ENCODE measurements around the gene ERAS.
"Not testable (repeated sequence)": the region's sequence is repeated elsewhere in the genome, so short reads cannot be mapped to it uniquely, and the experiment has no call there.

Gene ERAS

GRCh38 chrX:48800574-48801279 is 25.6 kb upstream of the ERAS start:
- no peak for DNase-seq

- DNase-seq, result peak; percentile 99
These were observed 24.8 kb upstream of the ERAS start, which contains the start of gene HDAC6 for GRCh38 chrX:48801280-48802088. Gene HDAC6, plus strand, starts transcription at chrX:48802067. Its CDS starts 626 bp downstream, at chrX:48802693.

- peak; percentile 77 for DNase-seq
These were observed 24.0 kb upstream of the ERAS start for GRCh38 chrX:48802089-48802904.

GRCh38 chrX:48802905-48803200 is 23.5 kb upstream of the ERAS start:
- DNase-seq, result no peak

- no peak for DNase-seq
These were observed 20.2 kb upstream of the ERAS start for GRCh38 chrX:48806081-48806480.

GRCh38 chrX:48813644-48814043 is 12.7 kb upstream of the ERAS start:
- no peak for DNase-seq

GRCh38 chrX:48814722-48815121 is 11.6 kb upstream of the ERAS start:
- DNase-seq, result no peak

- no peak for DNase-seq
These were observed 11.0 kb upstream of the ERAS start for GRCh38 chrX:48815266-48815665.

GRCh38 chrX:48816014-48816810 is 10.1 kb upstream of the ERAS start:
- DNase-seq, result no peak

- DNase-seq, result no peak
These were observed 8.2 kb upstream of the ERAS start for GRCh38 chrX:48818098-48818497.

GRCh38 chrX:48818866-48819265 is 7.4 kb upstream of the ERAS start:
- no peak for DNase-seq

GRCh38 chrX:48819394-48819793 is 6.9 kb upstream of the ERAS start:
- DNase-seq, result not testable (repeated sequence)

- DNase-seq, result no peak
These were observed 3.3 kb upstream of the ERAS start for GRCh38 chrX:48823053-48823452.

- no peak for DNase-seq
These were observed 2.2 kb upstream of the ERAS start for GRCh38 chrX:48824066-48824465.

- no peak for DNase-seq
These were observed 752 bp downstream of the ERAS start for GRCh38 chrX:48826876-48827653.

GRCh38 chrX:48827654-48827968 is 1.3 kb downstream of the ERAS start:
- DNase-seq, result no peak

GRCh38 chrX:48829016-48829735 is 2.9 kb downstream of the ERAS start:
- no peak for DNase-seq

GRCh38 chrX:48831136-48831908 is 5.0 kb downstream of the ERAS start:
- no peak for DNase-seq

- DNase-seq, result no peak
These were observed 5.6 kb downstream of the ERAS start for GRCh38 chrX:48831909-48832291.

GRCh38 chrX:48833542-48834138 is 7.3 kb downstream of the ERAS start:
- no peak for DNase-seq
